HG02759 (cell line): ENCODE results near the gene UBE2E1.

Experiments used
- ATAC-seq: cut with Tn5 transposase; IDR thresholded peaks from one replicate; pipeline ENCODE4 v1.9.1; 2021; ENCODE audit warnings: mild to moderate bottlenecking, moderate library complexity; ENCODE audit not compliant: unreplicated experiment

UBE2E1 gene

DNA sequence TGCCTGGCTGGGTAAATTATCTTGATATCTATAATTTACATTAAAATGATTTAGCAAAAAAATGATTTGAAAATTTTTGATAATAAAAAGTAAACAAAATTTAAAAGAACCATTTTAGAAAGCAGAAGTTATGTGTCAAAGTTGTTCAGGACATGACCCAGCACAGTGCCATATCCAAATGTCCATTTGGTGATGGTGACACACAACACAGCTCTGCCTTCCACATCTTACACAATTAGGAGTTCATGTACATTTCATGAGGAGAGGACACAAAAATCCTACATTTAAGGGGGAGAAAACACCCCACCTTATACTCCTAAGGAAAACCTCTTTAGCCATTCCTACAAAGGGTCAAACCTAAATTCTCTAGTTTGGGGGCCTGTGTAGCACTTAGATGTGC is 10.7 kb upstream of the UBE2E1 start:
- no peak for ATAC-seq

DNA sequence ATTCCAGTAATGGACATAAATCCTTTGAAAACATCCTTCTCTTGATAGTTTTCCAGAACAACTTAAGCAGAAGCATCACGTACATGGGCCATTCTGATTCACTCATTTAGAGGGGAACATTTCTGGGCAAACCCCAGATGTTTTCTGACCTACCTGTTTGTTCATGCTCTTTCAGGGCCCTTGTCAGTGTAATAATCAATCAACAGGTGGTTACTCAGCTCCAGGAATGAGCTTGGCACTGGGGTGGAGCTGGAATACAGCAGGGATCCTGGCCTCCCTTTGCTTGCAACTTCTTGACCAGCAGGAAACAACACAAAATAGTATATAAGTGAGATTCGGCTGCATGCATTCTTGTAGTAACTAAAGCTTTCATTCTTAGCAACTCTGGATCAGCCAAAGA is 9.2 kb upstream of the UBE2E1 start:
- ATAC-seq = no peak

DNA sequence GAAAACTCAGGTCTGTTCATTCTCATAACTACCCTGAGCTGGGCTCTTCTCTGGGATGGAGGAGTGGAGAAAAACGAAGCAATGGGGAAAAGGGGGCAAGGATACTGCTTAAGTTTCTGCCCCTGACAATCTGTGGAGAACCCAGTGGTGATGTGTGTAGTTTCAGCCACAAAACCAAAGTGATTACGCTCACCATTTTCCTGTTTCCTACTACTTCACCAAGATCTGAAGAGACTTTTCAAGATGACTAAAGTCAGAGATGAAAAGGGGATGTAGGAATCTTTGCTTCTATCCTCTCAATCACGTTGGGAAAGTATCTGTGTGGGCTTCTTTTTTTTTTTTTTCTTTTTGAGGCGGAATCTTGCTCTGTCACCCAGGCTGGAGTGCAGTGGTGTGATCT is 8.3 kb upstream of the UBE2E1 start:
- ATAC-seq = peak; percentile 77

DNA sequence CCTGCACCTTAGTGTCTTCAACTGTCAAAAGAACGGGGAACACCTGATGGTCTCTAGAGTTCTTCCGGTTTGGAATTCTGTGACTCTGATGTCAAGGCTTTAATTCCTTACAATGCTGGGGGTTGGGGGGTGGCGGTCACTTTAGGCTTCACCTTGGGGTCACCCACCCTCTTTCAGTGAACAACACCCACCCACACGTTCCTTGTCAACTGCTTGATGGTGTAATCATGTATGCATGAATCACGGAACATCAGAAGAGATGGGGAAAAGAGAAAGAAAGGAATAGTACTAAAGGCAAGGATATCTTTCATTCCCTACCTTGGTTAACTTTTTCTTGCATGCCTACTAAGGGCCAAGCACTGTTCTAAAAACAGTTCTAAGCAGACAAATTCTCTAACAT is 7.3 kb upstream of the UBE2E1 start:
- no peak for ATAC-seq

DNA sequence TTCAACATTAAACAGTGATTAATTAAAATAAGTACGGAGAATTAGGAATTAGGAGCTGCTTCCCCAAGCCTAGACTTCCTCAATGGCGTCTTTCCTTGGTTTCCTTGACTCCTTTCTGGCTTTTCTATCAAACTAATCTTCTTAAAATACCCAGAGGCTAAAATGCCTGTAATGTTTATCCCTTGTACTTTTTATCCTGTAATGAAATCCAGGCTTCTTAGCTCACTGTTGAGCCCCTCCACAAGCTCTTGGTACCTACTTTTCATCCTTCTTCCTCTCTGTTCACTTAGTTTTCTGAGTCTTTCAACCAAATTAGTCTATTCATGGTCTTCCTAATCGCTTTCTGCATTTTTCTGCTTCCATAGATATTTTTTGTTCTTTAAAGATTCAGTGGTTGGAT is 6.9 kb upstream of the UBE2E1 start:
- no peak for ATAC-seq

DNA sequence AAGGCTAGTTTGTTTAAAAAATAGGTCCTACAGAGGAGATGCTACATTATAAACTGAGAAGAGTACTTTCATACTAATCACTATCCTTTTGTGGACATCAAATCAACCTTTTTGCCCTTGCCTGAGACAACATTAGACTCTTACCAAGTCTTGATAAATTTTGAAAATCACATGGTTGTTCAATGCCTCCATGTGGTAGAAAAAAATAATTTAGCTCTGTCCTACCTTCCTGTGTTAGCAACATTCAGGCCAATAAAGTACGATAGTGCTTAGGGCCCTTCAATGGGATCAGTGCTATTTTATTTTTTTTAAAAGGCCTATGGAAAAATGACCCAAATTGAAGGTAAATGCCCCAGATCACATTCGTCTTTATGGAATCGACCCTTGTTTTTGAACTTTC is 5.0 kb upstream of the UBE2E1 start:
- ATAC-seq = no peak

DNA sequence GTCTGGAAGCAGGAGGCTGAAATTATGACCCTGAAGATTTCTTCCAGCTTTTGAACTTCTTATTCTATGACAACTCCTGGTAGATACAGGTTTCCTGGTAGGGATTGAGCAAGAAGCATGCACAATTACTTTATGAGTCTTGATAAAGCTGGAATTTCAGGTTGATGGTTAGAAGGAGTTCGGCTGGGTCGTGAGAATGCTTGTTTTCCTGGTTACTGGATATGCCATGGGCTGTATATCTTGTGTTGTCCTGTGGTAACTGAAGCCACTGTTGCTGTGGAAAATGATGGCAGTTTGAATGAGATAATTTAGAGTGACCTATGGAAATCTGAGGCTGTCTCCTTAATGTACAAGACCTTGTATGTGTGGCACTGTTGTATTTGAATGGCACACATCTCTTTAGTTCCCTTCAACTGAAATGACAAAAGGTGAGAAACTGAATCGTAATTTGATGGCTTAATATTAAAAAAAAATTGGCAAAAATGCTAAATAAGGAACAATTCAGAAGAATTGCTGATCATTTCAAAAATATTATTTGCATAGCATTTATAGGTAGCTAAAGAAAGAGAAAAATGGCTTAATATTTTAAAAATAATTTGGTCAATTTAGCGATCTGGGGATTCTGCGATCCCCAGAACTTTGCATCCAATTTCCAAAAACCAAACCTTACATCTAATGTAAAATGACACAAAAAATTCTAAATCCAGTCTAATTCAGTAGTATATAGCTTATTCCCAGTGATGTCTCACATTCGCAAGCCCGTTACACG is 1.1 kb upstream of the UBE2E1 start:
- ATAC-seq = no peak

DNA sequence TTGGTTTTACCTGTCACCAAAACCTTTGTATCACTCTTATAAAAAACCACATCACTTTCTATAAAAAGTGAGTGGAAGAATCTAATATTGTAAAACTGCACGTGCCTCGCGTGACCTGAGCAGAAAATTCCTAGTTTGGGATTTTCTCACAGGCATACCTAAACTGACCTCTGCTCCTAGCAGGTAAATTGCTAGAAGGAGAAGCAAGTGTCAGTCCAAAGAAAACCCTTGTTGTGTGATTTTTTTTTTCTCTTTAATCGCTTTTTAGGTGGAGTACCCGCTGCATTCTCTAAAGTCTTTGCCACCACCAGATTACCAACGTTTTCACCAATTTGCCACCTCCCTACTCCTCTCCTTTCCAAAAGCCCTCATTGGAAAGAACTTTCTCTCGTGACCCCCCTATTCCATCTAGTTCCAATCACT is 534 bp upstream of the UBE2E1 start:
- no peak for ATAC-seq

DNA sequence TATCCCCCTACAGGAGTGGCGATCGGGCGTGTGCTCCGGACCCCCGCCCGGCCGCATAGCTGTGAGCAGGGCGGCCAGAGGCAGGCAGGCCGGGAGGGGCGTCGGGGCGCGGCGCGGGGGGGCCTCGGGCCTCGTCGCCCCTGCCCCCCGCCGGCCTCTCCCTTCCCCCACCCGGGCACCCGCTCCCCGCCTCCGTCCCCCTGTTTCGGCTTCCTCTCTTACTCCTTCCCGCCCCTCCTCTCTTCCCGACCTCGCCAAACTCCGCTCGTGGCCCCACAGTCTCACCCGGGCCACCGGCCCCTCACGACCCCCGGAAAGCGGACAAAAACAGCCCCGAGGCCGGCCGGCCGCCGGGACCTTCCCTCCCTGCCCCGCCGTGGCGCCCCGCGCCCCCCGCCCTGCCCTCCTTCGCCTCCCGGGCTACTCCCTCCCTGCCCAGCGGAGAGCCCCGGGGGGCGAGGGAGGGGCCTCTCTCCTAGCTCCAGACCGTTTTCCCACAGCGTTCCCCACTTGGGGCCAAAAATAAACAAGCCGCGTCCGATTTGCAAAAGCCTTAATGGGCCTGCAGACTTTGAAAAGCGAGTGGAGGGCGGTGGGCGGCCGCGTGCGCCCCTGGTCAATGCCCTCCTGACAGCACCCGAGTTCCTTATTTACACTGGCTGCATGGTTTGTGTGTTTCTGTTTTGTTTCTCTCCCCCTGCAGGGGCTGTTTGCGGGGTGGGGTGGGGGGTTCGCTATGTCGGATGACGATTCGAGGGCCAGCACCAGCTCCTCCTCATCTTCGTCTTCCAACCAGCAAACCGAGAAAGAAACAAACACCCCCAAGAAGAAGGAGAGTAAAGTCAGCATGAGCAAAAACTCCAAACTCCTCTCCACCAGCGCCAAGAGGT is 1.0 kb downstream of the UBE2E1 start:
- ATAC-seq = peak; percentile 6

DNA sequence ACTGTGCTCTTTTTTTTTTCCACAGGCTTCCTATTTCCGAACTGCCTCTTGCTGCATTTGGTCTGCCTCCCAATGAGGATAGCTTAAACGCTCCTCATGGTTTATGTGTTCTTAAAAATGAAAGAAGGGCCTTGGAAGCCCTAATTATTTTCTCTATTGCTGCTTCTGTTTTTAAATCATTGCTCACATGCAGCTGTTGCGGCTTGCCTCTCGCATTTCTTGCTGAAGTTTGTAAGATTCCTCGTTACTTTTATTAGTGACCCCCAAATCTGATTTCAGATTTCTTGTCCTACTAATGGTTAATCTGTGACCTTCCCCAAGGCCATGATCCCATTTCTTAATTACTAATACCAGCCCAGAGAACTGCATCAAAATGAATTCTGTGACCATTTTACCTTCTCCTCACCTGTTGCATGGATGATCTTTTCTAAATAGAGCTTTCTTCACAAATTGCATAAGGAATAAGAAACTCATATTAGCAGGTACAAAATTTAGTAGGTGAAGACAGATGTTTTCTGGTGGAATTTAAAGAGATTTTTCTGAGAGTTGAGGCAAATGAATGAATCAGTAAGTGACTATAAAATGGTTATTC is 1.8 kb downstream of the UBE2E1 start:
- ATAC-seq = no peak

DNA sequence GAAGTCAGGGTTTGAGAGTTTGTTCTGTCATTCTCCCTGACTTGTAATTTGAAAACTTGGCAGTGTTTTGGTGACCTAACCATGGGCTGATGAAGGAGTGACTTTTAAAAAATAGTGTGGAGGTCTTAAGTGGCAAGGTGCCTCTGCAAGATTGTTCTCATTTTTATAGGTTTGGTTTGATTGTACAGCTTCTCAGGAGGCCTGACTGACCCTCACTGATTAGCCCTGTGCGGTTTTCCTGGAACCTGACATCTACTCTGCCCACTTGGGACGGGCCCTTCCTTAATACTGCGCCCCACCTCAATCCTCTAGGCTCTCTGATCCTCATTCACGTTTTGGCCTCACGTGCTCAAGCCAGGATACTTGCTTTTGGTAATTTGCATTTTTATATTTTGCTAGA is 2.8 kb downstream of the UBE2E1 start:
- ATAC-seq = no peak

DNA sequence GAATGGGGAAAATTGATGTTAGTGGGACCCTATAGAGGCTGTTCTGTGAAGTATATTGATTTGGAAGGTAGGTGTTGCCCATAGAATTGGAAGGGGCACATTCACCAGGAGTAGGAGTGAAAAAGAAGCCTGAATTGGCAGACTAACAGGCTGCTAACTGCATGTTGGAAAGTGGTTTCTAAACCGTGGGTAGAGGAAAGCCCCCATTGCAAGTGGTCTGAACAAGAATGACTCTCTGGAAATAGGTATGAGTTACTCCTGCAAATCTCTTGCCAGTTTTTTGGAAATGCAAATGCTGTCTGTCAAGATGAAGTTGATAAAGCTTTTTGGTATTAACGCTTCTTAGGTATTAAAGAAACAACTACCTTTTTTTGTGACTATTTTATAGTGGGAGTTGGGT is 3.5 kb downstream of the UBE2E1 start:
- no peak for ATAC-seq

DNA sequence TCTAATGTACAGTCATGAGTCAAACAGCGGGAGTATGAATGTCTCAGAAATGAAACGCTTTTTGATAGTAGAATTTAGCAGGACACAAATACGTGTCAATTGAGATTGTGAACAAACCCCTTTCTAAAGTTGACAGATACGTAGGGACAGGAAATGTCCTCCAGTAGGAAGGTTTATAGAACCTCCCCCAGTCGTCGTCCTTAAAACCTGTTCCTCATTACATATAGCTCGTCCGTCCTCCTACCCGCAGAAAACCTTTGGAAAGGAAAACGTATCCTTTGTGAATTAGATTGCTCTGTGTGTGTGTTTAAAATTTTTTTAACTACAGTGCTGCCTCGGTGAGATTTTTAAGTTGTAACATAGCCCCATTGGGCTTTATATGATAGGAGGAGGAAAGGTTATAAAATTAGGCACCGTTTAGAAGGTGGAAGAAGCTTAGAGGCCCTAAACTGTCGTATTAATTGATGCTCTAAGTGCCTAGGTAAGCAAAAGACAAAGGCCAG is 4.1 kb downstream of the UBE2E1 start:
- ATAC-seq = no peak

DNA sequence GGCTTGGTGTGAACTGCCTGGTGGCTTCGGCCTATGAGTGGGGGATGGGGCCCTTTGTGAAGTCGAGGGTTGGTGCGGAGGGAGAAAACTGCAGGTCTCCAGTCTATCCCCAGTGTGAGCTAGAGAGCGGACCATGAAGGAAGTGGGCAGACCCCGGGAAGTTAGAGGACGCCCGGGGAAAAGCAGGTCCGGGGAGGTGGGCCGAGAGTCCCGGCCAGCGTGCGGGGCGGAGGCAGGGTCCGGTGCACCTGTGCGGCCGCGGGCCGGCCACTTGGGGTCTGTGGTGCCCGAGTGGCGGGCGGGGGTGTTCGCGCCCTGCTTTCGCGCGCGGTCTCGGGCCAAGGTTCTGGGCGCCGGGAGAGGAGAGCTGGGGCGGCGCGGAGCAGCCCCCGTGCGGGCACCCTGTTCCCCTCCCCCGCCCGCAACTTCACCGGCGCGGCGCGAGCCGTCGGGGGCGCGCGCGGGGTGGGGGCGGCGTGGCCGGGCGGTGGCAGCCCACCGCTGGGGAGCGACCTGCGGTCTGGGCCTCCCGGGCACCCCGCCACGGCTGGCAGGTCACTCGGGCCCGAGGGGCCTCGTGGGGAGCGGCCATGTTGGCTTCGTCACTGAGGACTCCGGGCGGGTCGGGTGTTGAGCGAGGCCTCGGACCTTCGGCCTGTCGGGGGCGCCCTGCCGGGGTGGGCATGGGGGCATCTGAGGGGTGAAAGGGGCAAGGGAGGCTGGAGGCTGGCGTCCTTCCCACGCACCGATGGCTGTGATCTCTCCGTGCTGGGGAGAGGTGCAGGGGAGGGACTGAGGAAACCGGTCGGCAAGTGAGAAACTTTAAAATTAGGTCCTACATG is 4.8 kb downstream of the UBE2E1 start:
- ATAC-seq = peak; percentile 30

DNA sequence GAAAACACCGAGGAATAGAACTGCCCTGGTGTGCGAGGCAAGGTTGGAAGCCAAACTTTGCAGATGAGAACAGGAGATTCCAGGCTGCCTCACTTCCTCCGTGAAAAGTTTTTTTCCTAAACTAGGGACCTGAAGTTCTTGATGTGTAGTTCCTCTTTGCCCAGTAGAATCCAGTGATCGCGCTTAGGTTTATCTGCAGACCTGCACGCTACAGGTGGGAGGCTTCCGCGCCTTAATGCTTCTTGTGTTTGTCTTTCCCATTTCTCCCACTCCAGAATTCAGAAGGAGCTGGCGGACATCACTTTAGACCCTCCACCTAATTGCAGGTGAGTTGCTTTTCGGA is 5.4 kb downstream of the UBE2E1 start:
- ATAC-seq = no peak

DNA sequence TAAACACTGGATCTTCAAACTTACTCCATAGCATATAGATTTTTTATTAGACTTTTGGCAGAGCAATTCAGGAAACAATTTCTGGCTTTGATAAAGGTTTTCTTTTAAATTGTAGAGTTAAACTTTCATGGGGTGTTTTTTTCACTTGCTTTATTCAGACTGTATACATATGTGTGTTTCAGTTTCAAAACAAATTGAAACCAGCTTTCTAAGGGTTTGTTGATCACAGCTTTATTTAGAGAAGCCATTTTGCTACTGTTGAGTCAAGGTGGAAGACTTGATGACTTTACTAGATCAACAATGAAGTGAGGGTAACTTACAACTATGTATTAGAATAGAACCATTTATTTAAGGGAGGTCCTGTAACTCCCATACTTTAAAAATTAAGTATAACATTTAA is 6.2 kb downstream of the UBE2E1 start:
- ATAC-seq = peak; percentile 36

DNA sequence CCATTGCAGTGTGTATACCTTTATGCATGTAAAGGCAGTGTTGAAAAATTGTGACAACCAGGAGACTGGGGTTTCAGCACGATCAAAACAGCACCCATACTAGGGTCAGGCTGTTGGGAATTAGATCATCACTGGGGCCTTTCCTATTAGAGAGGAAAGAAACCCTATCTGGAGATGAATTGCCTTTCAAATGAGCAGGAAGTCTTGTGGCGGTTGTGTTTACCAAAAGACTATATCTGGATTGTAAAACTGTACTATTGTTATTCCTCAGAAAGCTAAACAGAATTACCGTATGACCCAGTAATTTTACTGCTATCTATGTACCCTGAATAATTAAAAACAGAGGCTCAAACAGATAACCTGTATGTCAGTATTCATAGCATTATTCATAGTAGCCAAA is 10.1 kb downstream of the UBE2E1 start:
- no peak for ATAC-seq

DNA sequence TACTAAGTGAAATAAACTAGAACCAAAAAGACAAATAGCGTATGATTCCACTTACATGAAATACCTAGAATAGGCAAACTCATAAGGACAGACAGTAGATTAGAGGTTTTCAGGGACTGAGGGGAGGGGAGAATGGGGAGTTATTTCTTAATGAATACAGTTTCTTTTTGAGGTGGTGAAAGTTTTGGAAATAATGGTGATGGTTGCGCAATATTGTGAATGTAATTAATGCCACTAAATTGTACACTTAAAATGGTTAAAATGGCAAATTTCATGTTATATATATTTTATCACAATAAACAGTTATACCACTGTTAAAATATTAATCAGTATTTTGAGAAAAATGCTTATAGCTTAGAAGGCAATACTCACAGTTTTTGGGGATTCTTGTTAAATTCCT is 11.0 kb downstream of the UBE2E1 start:
- ATAC-seq = no peak

DNA sequence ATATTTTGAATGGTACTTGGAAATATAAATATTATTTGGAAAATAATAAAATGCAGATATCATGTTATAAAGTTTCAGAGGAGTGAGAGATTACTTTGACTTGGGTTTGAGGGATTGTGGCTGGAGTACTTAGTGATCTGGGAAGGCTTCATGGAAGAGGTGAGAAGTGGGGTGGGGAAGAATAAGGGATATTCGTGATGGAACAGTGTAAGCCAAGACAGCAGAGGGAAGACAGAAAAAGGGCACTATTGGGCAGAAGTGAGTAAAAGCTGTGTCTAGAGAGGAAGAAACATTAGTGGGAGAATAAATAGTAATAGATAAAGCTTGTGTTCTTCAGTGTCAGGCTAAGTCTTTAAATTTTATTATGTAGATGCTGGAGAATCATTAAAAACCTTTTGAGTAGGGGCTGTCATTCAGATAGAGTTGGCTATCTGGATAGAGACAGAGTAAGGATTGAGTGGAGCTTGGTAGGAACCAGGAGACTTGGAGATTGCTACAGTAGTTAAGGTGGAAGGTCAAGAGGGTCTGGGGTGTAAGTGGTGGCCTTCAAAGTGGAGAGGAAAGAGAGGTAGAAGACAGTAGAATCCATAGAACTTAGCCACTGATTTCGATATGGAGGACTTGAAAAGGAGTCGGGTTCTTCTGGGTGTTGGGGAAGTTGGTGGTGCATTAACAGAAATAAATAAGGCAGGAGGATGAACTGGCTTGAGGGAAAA is 11.9 kb downstream of the UBE2E1 start:
- ATAC-seq = no peak
